Measurements from ENCODE around the gene DCAF7.

GRCh38 chr17:63500543-63501390 lies 49.5 kb upstream of the DCAF7 start:
- no peak for TF ChIP-seq CTCF (conservative IDR thresholded peaks at IDR 0.05)
- TF ChIP-seq ZFX (IDR thresholded peaks at IDR 0.05): no peak
